T-helper 1 cell treated with Interleukin-12 subunit alpha and Interleukin-12 subunit beta and Interleukin-4 antibody, amounts not matched to agents 30 μg/mL and 1 μg/mL, for 36 hours (primary cell): ENCODE measurements around the gene ZNF148.

ENCODE experiments used
- H3K27ac Mint-ChIP-seq: one replicate; pipeline ENCODE4 v1.8.0; 2021; ENCODE audit warnings: mild to moderate bottlenecking, mixed read lengths
- H3K27me3 Mint-ChIP-seq: one replicate; pipeline ENCODE4 v1.8.0; 2021; ENCODE audit warnings: low read depth, mixed read lengths
- H3K36me3 Mint-ChIP-seq: one replicate; pipeline ENCODE4 v1.8.0; 2021; ENCODE audit warnings: low read depth, mixed read lengths
- H3K4me1 Mint-ChIP-seq: one replicate; pipeline ENCODE4 v1.8.0; 2021; ENCODE audit warnings: low read depth, mixed read lengths
- H3K4me3 Mint-ChIP-seq: one replicate; pipeline ENCODE4 v1.8.0; 2021; ENCODE audit warnings: mild to moderate bottlenecking, moderate library complexity, mixed read lengths
- H3K9me3 Mint-ChIP-seq: one replicate; pipeline ENCODE4 v1.8.0; 2021; ENCODE audit warnings: mixed read lengths

Gene ZNF148

GRCh38 chr3:125332504-125332903, 42.6 kb downstream of the ZNF148 start:
- H3K36me3 Mint-ChIP-seq, result peaks cover 18% of the 10 kb centered on the region
- H3K27ac Mint-ChIP-seq, result no peak overlapping the region
- H3K9me3 Mint-ChIP-seq, result peaks cover 6% of the 10 kb centered on the region
- H3K4me3 Mint-ChIP-seq, result no peak overlapping the region
- H3K27me3 Mint-ChIP-seq, result no peaks in the 10 kb centered on the region
- peaks cover 12% of the 10 kb centered on the region for H3K4me1 Mint-ChIP-seq

- Mint-ChIP-seq H3K9me3 (peaks cover 6% of the 10 kb centered on the region), H3K27ac (no peak overlapping the region)
These were observed 43.9 kb downstream of the ZNF148 start for GRCh38 chr3:125331243-125331642.

GRCh38 chr3:125326957-125327356, 48.2 kb downstream of the ZNF148 start:
- Mint-ChIP-seq H3K36me3 (peaks cover 33% of the 10 kb centered on the region), H3K4me3 (no peak overlapping the region), H3K27ac (peak overlapping the region; percentile 18), H3K4me1 (peaks cover 6% of the 10 kb centered on the region), H3K9me3 (peaks cover 10% of the 10 kb centered on the region), H3K27me3 (no peaks in the 10 kb centered on the region)

More at GRCh38 chr3:125331243-125331642, 43.9 kb downstream of the ZNF148 start:
- Mint-ChIP-seq H3K36me3 (peaks cover 22% of the 10 kb centered on the region), H3K4me1 (peaks cover 10% of the 10 kb centered on the region), H3K4me3 (no peak overlapping the region), H3K27me3 (no peaks in the 10 kb centered on the region)

- Mint-ChIP-seq H3K36me3 (peaks cover 31% of the 10 kb centered on the region), H3K27ac (no peak overlapping the region), H3K4me3 (no peak overlapping the region), H3K27me3 (no peaks in the 10 kb centered on the region), H3K4me1 (peaks cover 3% of the 10 kb centered on the region), H3K9me3 (peaks cover 10% of the 10 kb centered on the region)
These were observed 49.4 kb downstream of the ZNF148 start for GRCh38 chr3:125325746-125326145.

GRCh38 chr3:125324341-125324740, 50.8 kb downstream of the ZNF148 start:
- Mint-ChIP-seq H3K4me1 (peaks cover 3% of the 10 kb centered on the region), H3K27me3 (no peaks in the 10 kb centered on the region), H3K9me3 (peaks cover 10% of the 10 kb centered on the region), H3K4me3 (no peak overlapping the region), H3K27ac (no peak overlapping the region), H3K36me3 (peaks cover 30% of the 10 kb centered on the region)

GRCh38 chr3:125322917-125323316, 52.2 kb downstream of the ZNF148 start:
- Mint-ChIP-seq H3K9me3 (peaks cover 10% of the 10 kb centered on the region), H3K27me3 (no peaks in the 10 kb centered on the region), H3K27ac (no peak overlapping the region), H3K4me1 (peaks cover 6% of the 10 kb centered on the region), H3K36me3 (peaks cover 31% of the 10 kb centered on the region), H3K4me3 (no peak overlapping the region)

- Mint-ChIP-seq H3K27ac (no peak overlapping the region), H3K9me3 (peaks cover 10% of the 10 kb centered on the region), H3K4me3 (no peak overlapping the region), H3K36me3 (peaks cover 31% of the 10 kb centered on the region), H3K4me1 (peaks cover 6% of the 10 kb centered on the region), H3K27me3 (no peaks in the 10 kb centered on the region)
These were observed 53.0 kb downstream of the ZNF148 start for GRCh38 chr3:125322166-125322565.

- Mint-ChIP-seq H3K4me1 (peaks cover 6% of the 10 kb centered on the region), H3K9me3 (no peaks in the 10 kb centered on the region), H3K4me3 (no peak overlapping the region), H3K36me3 (peaks cover 20% of the 10 kb centered on the region), H3K27me3 (no peaks in the 10 kb centered on the region), H3K27ac (no peak overlapping the region)
These were observed 55.4 kb downstream of the ZNF148 start for GRCh38 chr3:125319765-125320164.

- H3K36me3 Mint-ChIP-seq, result peaks cover 24% of the 10 kb centered on the region
- no peak overlapping the region for H3K4me3 Mint-ChIP-seq
- no peak overlapping the region for H3K27ac Mint-ChIP-seq
- H3K27me3 Mint-ChIP-seq, result no peaks in the 10 kb centered on the region
- H3K4me1 Mint-ChIP-seq, result peaks cover 6% of the 10 kb centered on the region
- no peaks in the 10 kb centered on the region for H3K9me3 Mint-ChIP-seq
These were observed 56.3 kb downstream of the ZNF148 start for GRCh38 chr3:125318871-125319270.

- peaks cover 26% of the 10 kb centered on the region for H3K36me3 Mint-ChIP-seq
- no peaks in the 10 kb centered on the region for H3K27me3 Mint-ChIP-seq
- peaks cover 7% of the 10 kb centered on the region for H3K4me1 Mint-ChIP-seq
- H3K4me3 Mint-ChIP-seq, result no peak overlapping the region
- H3K9me3 Mint-ChIP-seq, result no peaks in the 10 kb centered on the region
- no peak overlapping the region for H3K27ac Mint-ChIP-seq
These were observed 56.8 kb downstream of the ZNF148 start for GRCh38 chr3:125318167-125318865.

- Mint-ChIP-seq H3K4me3 (no peak overlapping the region), H3K27ac (no peak overlapping the region), H3K36me3 (peaks cover 27% of the 10 kb centered on the region), H3K4me1 (peaks cover 9% of the 10 kb centered on the region), H3K9me3 (no peaks in the 10 kb centered on the region), H3K27me3 (no peaks in the 10 kb centered on the region)
These were observed 57.4 kb downstream of the ZNF148 start for GRCh38 chr3:125317761-125318160.

- no peaks in the 10 kb centered on the region for H3K27me3 Mint-ChIP-seq
- H3K36me3 Mint-ChIP-seq, result peaks cover 33% of the 10 kb centered on the region
- H3K9me3 Mint-ChIP-seq, result no peaks in the 10 kb centered on the region
- H3K4me1 Mint-ChIP-seq, result peaks cover 15% of the 10 kb centered on the region
- H3K4me3 Mint-ChIP-seq, result no peak overlapping the region
- H3K27ac Mint-ChIP-seq, result no peak overlapping the region
These were observed 58.2 kb downstream of the ZNF148 start for GRCh38 chr3:125316949-125317348.

GRCh38 chr3:125316246-125316645, 58.9 kb downstream of the ZNF148 start:
- Mint-ChIP-seq H3K27me3 (no peaks in the 10 kb centered on the region), H3K27ac (no peak overlapping the region), H3K36me3 (peaks cover 37% of the 10 kb centered on the region), H3K4me1 (peaks cover 20% of the 10 kb centered on the region), H3K4me3 (no peak overlapping the region), H3K9me3 (no peaks in the 10 kb centered on the region)

- no peak overlapping the region for H3K4me3 Mint-ChIP-seq
- H3K27me3 Mint-ChIP-seq, result no peaks in the 10 kb centered on the region
- H3K36me3 Mint-ChIP-seq, result peaks cover 42% of the 10 kb centered on the region
- peak overlapping the region; percentile 52 for H3K27ac Mint-ChIP-seq
- H3K4me1 Mint-ChIP-seq, result peaks cover 32% of the 10 kb centered on the region
- H3K9me3 Mint-ChIP-seq, result no peaks in the 10 kb centered on the region
These were observed 62.0 kb downstream of the ZNF148 start for GRCh38 chr3:125313060-125313635.

- Mint-ChIP-seq H3K4me1 (peaks cover 28% of the 10 kb centered on the region), H3K4me3 (peak overlapping the region; percentile 89), H3K27me3 (no peaks in the 10 kb centered on the region), H3K27ac (peak overlapping the region; percentile 96), H3K36me3 (peaks cover 40% of the 10 kb centered on the region), H3K9me3 (no peaks in the 10 kb centered on the region)
These were observed 64.5 kb downstream of the ZNF148 start for GRCh38 chr3:125310623-125311081.
